Hepatocyte (in vitro differentiated cells): ENCODE results near the gene MCF2L2.

ENCODE experiments used
- EZH2 ChIP-seq: fragments of 200-600 bp; sonication (generic); IDR thresholded peaks from 2 replicates; pipeline ENCODE4 v1.6.1; 2016; ENCODE audit warnings: antibody characterized with exemption, mild to moderate bottlenecking, borderline replicate concordance
- TF ChIP-seq, protein P1 (sequence below): fragments of 200-600 bp; sonication (generic); IDR thresholded peaks from 2 replicates; pipeline ENCODE4 v1.5.1; 2016; ENCODE audit warnings: antibody characterized with exemption, mild to moderate bottlenecking; ENCODE audit not compliant: poor library complexity

DNA sequence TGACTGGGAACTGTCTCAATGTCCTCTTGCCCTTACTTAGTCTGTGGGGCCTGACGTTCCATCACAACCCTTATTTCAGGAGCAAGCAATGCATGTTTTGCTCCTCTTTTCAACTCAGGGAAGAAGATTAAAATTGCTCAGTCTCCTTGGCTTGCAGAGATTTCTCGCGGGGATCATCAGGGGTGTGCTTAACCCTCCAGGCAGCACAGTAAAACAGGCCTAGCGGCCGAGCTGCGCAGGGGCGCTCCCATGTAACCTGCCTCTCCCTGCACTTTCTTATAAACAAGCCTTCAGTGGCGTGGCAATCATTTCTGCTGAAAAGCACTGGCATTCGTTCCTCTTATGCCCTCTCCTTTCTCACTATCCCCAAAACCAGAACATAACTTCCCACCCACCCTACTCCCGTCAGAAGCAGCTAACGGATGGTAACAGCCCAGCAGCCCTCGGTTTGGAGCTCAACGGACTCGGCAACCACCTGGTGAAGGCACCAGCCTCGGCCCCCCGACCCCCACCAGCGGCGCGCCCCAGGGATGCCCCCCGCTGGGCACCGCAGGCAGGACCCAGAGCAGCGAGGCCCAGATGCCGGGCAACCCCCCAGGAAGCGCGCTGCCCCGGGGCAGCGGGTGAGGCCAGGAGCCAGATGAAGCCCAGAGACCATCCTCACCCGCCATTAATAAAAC lies 1.1 kb downstream of the MCF2L2 start:
- TF ChIP-seq, protein P1, sequence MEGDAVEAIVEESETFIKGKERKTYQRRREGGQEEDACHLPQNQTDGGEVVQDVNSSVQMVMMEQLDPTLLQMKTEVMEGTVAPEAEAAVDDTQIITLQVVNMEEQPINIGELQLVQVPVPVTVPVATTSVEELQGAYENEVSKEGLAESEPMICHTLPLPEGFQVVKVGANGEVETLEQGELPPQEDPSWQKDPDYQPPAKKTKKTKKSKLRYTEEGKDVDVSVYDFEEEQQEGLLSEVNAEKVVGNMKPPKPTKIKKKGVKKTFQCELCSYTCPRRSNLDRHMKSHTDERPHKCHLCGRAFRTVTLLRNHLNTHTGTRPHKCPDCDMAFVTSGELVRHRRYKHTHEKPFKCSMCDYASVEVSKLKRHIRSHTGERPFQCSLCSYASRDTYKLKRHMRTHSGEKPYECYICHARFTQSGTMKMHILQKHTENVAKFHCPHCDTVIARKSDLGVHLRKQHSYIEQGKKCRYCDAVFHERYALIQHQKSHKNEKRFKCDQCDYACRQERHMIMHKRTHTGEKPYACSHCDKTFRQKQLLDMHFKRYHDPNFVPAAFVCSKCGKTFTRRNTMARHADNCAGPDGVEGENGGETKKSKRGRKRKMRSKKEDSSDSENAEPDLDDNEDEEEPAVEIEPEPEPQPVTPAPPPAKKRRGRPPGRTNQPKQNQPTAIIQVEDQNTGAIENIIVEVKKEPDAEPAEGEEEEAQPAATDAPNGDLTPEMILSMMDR: no peak
- no peak for TF ChIP-seq EZH2
